Hematopoietic multipotent progenitor cell treated with erythropoietin and hydrocortisone succinate and interleukin-3 and kit ligand, for 8 days (in vitro differentiated cells): ENCODE data around the gene LSM14B.
"Not testable (repeated sequence)": the region's sequence is repeated elsewhere in the genome, so short reads cannot be mapped to it uniquely, and the experiment has no call there.

Source experiments
- DNase-seq: peaks from one replicate; pipeline ENCODE4 v3.0.0-alpha.2; 2015

Gene LSM14B

GRCh38 chr20:62115800-62116407 lies 6.4 kb upstream of the LSM14B start:
- DNase-seq = not testable (repeated sequence)

- no peak for DNase-seq
These were observed 5.5 kb upstream of the LSM14B start for GRCh38 chr20:62116558-62117361.

GRCh38 chr20:62117362-62117646 lies 5.0 kb upstream of the LSM14B start:
- peak; percentile 31 for DNase-seq

GRCh38 chr20:62117658-62118057 lies 4.6 kb upstream of the LSM14B start:
- no peak for DNase-seq

GRCh38 chr20:62118113-62119043 lies 3.9 kb upstream of the LSM14B start:
- no peak for DNase-seq

- no peak for DNase-seq
These were observed 3.2 kb upstream of the LSM14B start for GRCh38 chr20:62119115-62119514.

- DNase-seq = no peak
These were observed 2.5 kb upstream of the LSM14B start for GRCh38 chr20:62119591-62120364.

GRCh38 chr20:62120365-62120762 lies 1.9 kb upstream of the LSM14B start:
- no peak for DNase-seq

GRCh38 chr20:62120990-62121775 lies 1.1 kb upstream of the LSM14B start:
- peak; percentile 73 for DNase-seq

- no peak for DNase-seq
These were observed 577 bp downstream of the LSM14B start for GRCh38 chr20:62122654-62123449.

GRCh38 chr20:62123450-62124118 lies 1.3 kb downstream of the LSM14B start:
- DNase-seq = no peak

GRCh38 chr20:62126141-62126540 lies 3.9 kb downstream of the LSM14B start:
- DNase-seq = no peak

GRCh38 chr20:62127799-62128198 lies 5.5 kb downstream of the LSM14B start:
- DNase-seq = no peak

- no peak for DNase-seq
These were observed 6.2 kb downstream of the LSM14B start for GRCh38 chr20:62128502-62128901.

GRCh38 chr20:62129731-62130531 lies 7.7 kb downstream of the LSM14B start:
- DNase-seq = no peak

GRCh38 chr20:62131560-62132320 lies 9.5 kb downstream of the LSM14B start:
- no peak for DNase-seq

- DNase-seq = no peak
These were observed 10.1 kb downstream of the LSM14B start for GRCh38 chr20:62132421-62132820.

GRCh38 chr20:62133051-62133845 lies 11.0 kb downstream of the LSM14B start:
- no peak for DNase-seq
